ENCODE measurements around the gene PSD4.

The PSD4 gene

GRCh38 chr2:113215056-113215455 is 41.3 kb downstream of the PSD4 start:
- no peak for TF ChIP-seq CTCF (IDR thresholded peaks at IDR 0.05; ENCODE audit: low read depth, low read length, missing control alignments)
- DNase-seq (ENCODE audit: low read depth) = no peak
- H3K4me3 ChIP-seq (ENCODE audit: low read depth, low read length) = no peak overlapping the region

GRCh38 chr2:113216321-113216720 is 42.5 kb downstream of the PSD4 start:
- no peak overlapping the region for H3K4me3 ChIP-seq (ENCODE audit: low read depth, low read length)
- TF ChIP-seq CTCF (IDR thresholded peaks at IDR 0.05; ENCODE audit: low read depth, low read length, missing control alignments) = no peak
- DNase-seq (ENCODE audit: low read depth) = no peak

GRCh38 chr2:113216891-113217454 is 43.2 kb downstream of the PSD4 start:
- DNase-seq (ENCODE audit: low read depth) = no peak
- no peak overlapping the region for H3K4me3 ChIP-seq (ENCODE audit: low read depth, low read length)
- no peak for TF ChIP-seq CTCF (IDR thresholded peaks at IDR 0.05; ENCODE audit: low read depth, low read length, missing control alignments)

- no peak for DNase-seq (ENCODE audit: low read depth)
- TF ChIP-seq CTCF (IDR thresholded peaks at IDR 0.05; ENCODE audit: low read depth, low read length, missing control alignments) = no peak
- no peak overlapping the region for H3K4me3 ChIP-seq (ENCODE audit: low read depth, low read length)
Observed at GRCh38 chr2:113217455-113218282, 43.9 kb downstream of the PSD4 start.

- no peak for TF ChIP-seq CTCF (IDR thresholded peaks at IDR 0.05; ENCODE audit: low read depth, low read length, missing control alignments)
- no peak overlapping the region for H3K4me3 ChIP-seq (ENCODE audit: low read depth, low read length)
- DNase-seq (ENCODE audit: low read depth) = no peak
Observed at GRCh38 chr2:113218283-113219091, 44.7 kb downstream of the PSD4 start.

GRCh38 chr2:113219092-113219441 is 45.3 kb downstream of the PSD4 start:
- DNase-seq (ENCODE audit: low read depth) = no peak
- H3K4me3 ChIP-seq (ENCODE audit: low read depth, low read length) = no peak overlapping the region
- no peak for TF ChIP-seq CTCF (IDR thresholded peaks at IDR 0.05; ENCODE audit: low read depth, low read length, missing control alignments)
